Measurements from ENCODE around the gene HERC3.

GRCh38 chr4:88630756-88631155, 38.5 kb downstream of the HERC3 start:
- TF ChIP-seq GATA2 (IDR thresholded peaks at IDR 0.05; ENCODE audit: low read depth, low read length), result no peak
- no peak for TF ChIP-seq GATA3 (IDR thresholded peaks at IDR 0.05; ENCODE audit: low read depth, low read length)

Data from SH-SY5Y (cell line).